GM03348 (cell line): ENCODE measurements around the gene IKBKE.
A peak's percentile ranks its signal among the peaks of the same experiment; 100 is the strongest.

ENCODE experiments used
- DNase-seq: peaks from one replicate; pipeline ENCODE4 v3.0.0; 2012; ENCODE audit warnings: low spot score

Gene IKBKE

GRCh38 chr1:206512851-206513180, 42.5 kb downstream of the IKBKE start:
- no peak for DNase-seq

GRCh38 chr1:206513312-206514111, 43.2 kb downstream of the IKBKE start:
- DNase-seq, result peak; percentile 90

- DNase-seq, result no peak
Measured at GRCh38 chr1:206514813-206515387, 44.6 kb downstream of the IKBKE start.

GRCh38 chr1:206516728-206516990, 46.4 kb downstream of the IKBKE start:
- no peak for DNase-seq

- DNase-seq, result no peak
Measured at GRCh38 chr1:206517784-206518183, 47.5 kb downstream of the IKBKE start.

GRCh38 chr1:206518206-206518605, 47.9 kb downstream of the IKBKE start:
- DNase-seq, result no peak

GRCh38 chr1:206518743-206519142, 48.5 kb downstream of the IKBKE start:
- DNase-seq, result no peak

- no peak for DNase-seq
Measured at GRCh38 chr1:206521127-206521526, 50.9 kb downstream of the IKBKE start.

GRCh38 chr1:206521694-206522402, 51.6 kb downstream of the IKBKE start:
- DNase-seq, result no peak

- DNase-seq, result no peak
Measured at GRCh38 chr1:206524739-206525364, 54.6 kb downstream of the IKBKE start.

GRCh38 chr1:206526064-206526911, 56.0 kb downstream of the IKBKE start:
- no peak for DNase-seq

- DNase-seq, result no peak
Measured at GRCh38 chr1:206529425-206529824, 59.1 kb downstream of the IKBKE start.

- DNase-seq, result no peak
Measured at GRCh38 chr1:206532368-206532767, 62.1 kb downstream of the IKBKE start.

GRCh38 chr1:206534552-206534951, 64.3 kb downstream of the IKBKE start:
- DNase-seq, result no peak

- DNase-seq, result no peak
Measured at GRCh38 chr1:206535853-206536188, 65.5 kb downstream of the IKBKE start.

- no peak for DNase-seq
Measured at GRCh38 chr1:206537141-206537540, 66.9 kb downstream of the IKBKE start.

GRCh38 chr1:206538086-206538770, 68.0 kb downstream of the IKBKE start:
- DNase-seq, result no peak

- DNase-seq, result no peak
Measured at GRCh38 chr1:206538901-206539640, 68.8 kb downstream of the IKBKE start.

- DNase-seq, result peak; percentile 14
Measured at GRCh38 chr1:206540044-206540780, 69.9 kb downstream of the IKBKE start.

GRCh38 chr1:206541236-206541833, 71.1 kb downstream of the IKBKE start:
- no peak for DNase-seq
